Measurements from ENCODE around the gene ADAMTS12. TPM values are rescaled to one million over a fixed set of nuclear protein-coding genes. Genes with fewer than 3 reads are reported as not detected.

Gene ADAMTS12
- total RNA-seq, 1 experiment from 2014 or later = 0.05 TPM

DNA sequence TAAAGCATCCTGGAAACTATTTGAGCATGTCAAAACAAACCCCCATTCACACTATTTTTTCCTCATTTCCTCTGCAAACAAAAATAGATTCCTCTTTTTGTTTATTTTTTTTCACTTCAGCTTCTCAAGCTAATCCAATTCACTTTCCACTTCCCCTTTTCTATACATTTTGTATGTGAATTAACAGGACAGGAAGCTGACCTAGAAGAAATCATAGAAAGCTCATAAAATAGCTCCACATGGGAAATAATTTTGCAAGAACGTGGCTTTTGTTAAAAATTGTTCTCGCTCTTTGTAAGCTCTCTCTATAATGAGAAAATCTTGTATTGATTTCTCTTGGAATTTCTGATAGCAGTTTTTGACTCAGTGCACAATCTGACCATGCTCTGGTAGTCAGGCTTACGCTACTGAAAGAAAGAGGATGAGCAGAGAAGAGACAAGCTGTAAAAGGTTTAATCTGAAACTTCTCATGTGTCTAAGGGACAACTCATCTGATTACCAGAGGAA lies 215.8 kb downstream of the ADAMTS12 start:
- TF ChIP-seq EZH2phosphoT487 (IDR thresholded peaks at IDR 0.05; ENCODE audit: borderline replicate concordance) (no peak), CTCF (IDR thresholded peaks at IDR 0.05 in 2 of 3, conservative IDR thresholded peaks at IDR 0.05 in 1 of 3; ENCODE audit: borderline replicate concordance in 1 of 3, insufficient read depth in 1 of 3, low read depth in 2 of 3, low read length in 2 of 3) (no peak), POLR2A (IDR thresholded peaks at IDR 0.05; ENCODE audit: borderline replicate concordance, extremely low read depth, insufficient read depth, insufficient read length) (no peak), SP1 (IDR thresholded peaks at IDR 0.05; ENCODE audit: low read depth) (no peak), TCF7L2 (IDR thresholded peaks at IDR 0.05; ENCODE audit: borderline replicate concordance, extremely low read depth, insufficient read depth, insufficient read length) (no peak), CEBPB (IDR thresholded peaks at IDR 0.05; ENCODE audit: low read depth) (no peak), MAX (IDR thresholded peaks at IDR 0.05) (no peak), YY1 (IDR thresholded peaks at IDR 0.05; ENCODE audit: extremely low read depth, insufficient replicate concordance, low read depth, low read length) (no peak), EGR1 (IDR thresholded peaks at IDR 0.05; ENCODE audit: low read depth) (no peak), JUND (IDR thresholded peaks at IDR 0.05) (no peak), FOSL1 (IDR thresholded peaks at IDR 0.05; ENCODE audit: low read depth) (no peak), SIN3A (IDR thresholded peaks at IDR 0.05; ENCODE audit: low read depth) (no peak), ZNF274 (IDR thresholded peaks at IDR 0.05; ENCODE audit: low read depth, low read length) (no peak), EZH2 (IDR thresholded peaks at IDR 0.05) (no peak), CBX3 (IDR thresholded peaks at IDR 0.05; ENCODE audit: low read depth) (no peak), ZFX (IDR thresholded peaks at IDR 0.05) (no peak)
- TF ChIP-seq, protein P1, sequence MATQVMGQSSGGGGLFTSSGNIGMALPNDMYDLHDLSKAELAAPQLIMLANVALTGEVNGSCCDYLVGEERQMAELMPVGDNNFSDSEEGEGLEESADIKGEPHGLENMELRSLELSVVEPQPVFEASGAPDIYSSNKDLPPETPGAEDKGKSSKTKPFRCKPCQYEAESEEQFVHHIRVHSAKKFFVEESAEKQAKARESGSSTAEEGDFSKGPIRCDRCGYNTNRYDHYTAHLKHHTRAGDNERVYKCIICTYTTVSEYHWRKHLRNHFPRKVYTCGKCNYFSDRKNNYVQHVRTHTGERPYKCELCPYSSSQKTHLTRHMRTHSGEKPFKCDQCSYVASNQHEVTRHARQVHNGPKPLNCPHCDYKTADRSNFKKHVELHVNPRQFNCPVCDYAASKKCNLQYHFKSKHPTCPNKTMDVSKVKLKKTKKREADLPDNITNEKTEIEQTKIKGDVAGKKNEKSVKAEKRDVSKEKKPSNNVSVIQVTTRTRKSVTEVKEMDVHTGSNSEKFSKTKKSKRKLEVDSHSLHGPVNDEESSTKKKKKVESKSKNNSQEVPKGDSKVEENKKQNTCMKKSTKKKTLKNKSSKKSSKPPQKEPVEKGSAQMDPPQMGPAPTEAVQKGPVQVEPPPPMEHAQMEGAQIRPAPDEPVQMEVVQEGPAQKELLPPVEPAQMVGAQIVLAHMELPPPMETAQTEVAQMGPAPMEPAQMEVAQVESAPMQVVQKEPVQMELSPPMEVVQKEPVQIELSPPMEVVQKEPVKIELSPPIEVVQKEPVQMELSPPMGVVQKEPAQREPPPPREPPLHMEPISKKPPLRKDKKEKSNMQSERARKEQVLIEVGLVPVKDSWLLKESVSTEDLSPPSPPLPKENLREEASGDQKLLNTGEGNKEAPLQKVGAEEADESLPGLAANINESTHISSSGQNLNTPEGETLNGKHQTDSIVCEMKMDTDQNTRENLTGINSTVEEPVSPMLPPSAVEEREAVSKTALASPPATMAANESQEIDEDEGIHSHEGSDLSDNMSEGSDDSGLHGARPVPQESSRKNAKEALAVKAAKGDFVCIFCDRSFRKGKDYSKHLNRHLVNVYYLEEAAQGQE (IDR thresholded peaks at IDR 0.05; ENCODE audit: low read depth) = no peak
- TF ChIP-seq, protein P2, sequence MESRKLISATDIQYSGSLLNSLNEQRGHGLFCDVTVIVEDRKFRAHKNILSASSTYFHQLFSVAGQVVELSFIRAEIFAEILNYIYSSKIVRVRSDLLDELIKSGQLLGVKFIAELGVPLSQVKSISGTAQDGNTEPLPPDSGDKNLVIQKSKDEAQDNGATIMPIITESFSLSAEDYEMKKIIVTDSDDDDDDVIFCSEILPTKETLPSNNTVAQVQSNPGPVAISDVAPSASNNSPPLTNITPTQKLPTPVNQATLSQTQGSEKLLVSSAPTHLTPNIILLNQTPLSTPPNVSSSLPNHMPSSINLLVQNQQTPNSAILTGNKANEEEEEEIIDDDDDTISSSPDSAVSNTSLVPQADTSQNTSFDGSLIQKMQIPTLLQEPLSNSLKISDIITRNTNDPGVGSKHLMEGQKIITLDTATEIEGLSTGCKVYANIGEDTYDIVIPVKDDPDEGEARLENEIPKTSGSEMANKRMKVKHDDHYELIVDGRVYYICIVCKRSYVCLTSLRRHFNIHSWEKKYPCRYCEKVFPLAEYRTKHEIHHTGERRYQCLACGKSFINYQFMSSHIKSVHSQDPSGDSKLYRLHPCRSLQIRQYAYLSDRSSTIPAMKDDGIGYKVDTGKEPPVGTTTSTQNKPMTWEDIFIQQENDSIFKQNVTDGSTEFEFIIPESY (IDR thresholded peaks at IDR 0.05; ENCODE audit: extremely low read depth, insufficient replicate concordance, low read length) = no peak
- CTCF ChIA-PET = no interaction called here
- Histone ChIP-seq H3K4me3 (replicated peaks in 1 of 2; ENCODE audit: low read depth in 1 of 2, low read length in 2 of 2) (no peak overlapping the region), H3K9me3 (ENCODE audit: control insufficient read depth in 1 of 2, insufficient read depth in 1 of 2, low read depth in 1 of 2, low read length in 2 of 2) (no peaks in the 10 kb centered on the region), H2AFZ (ENCODE audit: low read depth, low read length, poor library complexity, severe bottlenecking) (no peak overlapping the region), H3K79me2 (ENCODE audit: insufficient read depth, low read length) (no peaks in the 10 kb centered on the region), H3K4me2 (ENCODE audit: low read length) (no peak overlapping the region), H3K4me1 (ENCODE audit: control insufficient read depth in 1 of 2, insufficient read depth in 2 of 2, low read length in 2 of 2) (no peaks in the 10 kb centered on the region), H3K36me3 (ENCODE audit: control insufficient read depth in 1 of 2, insufficient read depth in 2 of 2, low read length in 2 of 2) (no peaks in the 10 kb centered on the region), H3K9ac (ENCODE audit: low read length) (no peak overlapping the region), H3K27ac (ENCODE audit: low read depth, low read length) (no peak overlapping the region), H4K20me1 (ENCODE audit: insufficient read depth) (no peaks in the 10 kb centered on the region), H3K9me2 (ENCODE audit: insufficient read depth) (no peaks in the 10 kb centered on the region), H3K27me3 (ENCODE audit: insufficient read depth, low read length) (peaks cover 33% of the 10 kb centered on the region)
- no TSS peak for BruUV-seq (replicated peaks)
- intact Hi-C loops (cut with micrococcal nuclease) = no loop called here
- POLR2A ChIA-PET = no interaction called here
- RAD21 ChIA-PET (ENCODE audit: low non-redundant PET in 1 of 2, low total read pairs in 2 of 2, uncharacterized antibody in 2 of 2, unreplicated experiment in 2 of 2) = no interaction called here
- DNase-seq (ENCODE audit: low read depth, low spot score) (no peak), ATAC-seq (no peak)

Measured in HCT116 (cell line).